ENCODE measurements around the gene SPOP.

GRCh38 chr17:49703557-49704277 is 25.8 kb upstream of the SPOP start:
- TF ChIP-seq CTCF (IDR thresholded peaks at IDR 0.05) (peak; percentile 48), ZFX (IDR thresholded peaks at IDR 0.05; ENCODE audit: borderline replicate concordance) (no peak)
